ENCODE measurements around the gene TUT4.
"Not testable (repeated sequence)": the region's sequence is repeated elsewhere in the genome, so short reads cannot be mapped to it uniquely, and the experiment has no call there.

TUT4 gene, protein sequence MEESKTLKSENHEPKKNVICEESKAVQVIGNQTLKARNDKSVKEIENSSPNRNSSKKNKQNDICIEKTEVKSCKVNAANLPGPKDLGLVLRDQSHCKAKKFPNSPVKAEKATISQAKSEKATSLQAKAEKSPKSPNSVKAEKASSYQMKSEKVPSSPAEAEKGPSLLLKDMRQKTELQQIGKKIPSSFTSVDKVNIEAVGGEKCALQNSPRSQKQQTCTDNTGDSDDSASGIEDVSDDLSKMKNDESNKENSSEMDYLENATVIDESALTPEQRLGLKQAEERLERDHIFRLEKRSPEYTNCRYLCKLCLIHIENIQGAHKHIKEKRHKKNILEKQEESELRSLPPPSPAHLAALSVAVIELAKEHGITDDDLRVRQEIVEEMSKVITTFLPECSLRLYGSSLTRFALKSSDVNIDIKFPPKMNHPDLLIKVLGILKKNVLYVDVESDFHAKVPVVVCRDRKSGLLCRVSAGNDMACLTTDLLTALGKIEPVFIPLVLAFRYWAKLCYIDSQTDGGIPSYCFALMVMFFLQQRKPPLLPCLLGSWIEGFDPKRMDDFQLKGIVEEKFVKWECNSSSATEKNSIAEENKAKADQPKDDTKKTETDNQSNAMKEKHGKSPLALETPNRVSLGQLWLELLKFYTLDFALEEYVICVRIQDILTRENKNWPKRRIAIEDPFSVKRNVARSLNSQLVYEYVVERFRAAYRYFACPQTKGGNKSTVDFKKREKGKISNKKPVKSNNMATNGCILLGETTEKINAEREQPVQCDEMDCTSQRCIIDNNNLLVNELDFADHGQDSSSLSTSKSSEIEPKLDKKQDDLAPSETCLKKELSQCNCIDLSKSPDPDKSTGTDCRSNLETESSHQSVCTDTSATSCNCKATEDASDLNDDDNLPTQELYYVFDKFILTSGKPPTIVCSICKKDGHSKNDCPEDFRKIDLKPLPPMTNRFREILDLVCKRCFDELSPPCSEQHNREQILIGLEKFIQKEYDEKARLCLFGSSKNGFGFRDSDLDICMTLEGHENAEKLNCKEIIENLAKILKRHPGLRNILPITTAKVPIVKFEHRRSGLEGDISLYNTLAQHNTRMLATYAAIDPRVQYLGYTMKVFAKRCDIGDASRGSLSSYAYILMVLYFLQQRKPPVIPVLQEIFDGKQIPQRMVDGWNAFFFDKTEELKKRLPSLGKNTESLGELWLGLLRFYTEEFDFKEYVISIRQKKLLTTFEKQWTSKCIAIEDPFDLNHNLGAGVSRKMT (N-terminal part only)

DNA sequence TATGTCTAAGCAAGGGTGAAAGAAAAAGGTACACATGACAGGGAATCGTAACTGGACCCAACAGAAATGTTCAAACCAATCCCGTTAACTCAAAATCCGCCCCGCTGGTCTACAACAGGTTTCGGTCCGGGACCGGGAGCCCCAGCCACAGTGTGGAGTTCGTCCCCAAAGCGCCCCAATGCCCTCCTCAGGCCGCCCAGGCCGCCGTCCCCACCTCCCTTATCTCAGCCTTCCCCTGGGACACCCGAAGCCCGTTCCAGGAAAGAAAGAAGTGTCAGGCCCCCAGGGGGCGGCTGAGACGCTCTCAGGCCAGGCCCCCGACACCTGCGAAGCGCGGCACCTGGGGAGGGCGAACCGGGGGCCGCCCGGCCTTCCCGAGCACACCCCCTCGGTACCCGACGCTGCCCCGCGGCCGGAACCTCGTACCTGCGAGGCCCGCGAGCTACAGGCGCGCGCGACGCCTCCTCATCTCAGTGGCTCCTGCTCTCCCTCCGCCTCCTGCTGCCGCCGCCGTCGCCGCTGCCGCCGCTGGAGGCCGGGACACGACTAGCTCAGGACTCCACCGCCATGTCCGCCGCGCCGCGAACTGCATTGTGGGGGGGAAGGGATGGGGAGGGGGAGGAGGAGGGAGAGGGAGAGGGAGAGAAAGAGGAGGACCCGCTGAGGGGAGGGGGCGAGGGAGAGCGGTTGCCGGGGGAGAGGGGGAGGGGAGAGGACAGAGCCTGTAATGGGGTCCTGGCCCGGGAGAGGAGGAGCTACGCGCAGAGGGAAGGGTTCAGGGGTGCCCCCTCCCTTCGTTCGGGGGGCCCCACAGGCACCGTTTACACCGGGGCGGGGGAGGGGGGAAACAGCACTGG, at the start of gene TUT4:
Gene TUT4 (minus strand): TSS at position 588 of the 857 bp plus-strand sequence. CDS start 26,812 bp downstream, outside the sequence.
- peak; percentile 79 for DNase-seq

DNA sequence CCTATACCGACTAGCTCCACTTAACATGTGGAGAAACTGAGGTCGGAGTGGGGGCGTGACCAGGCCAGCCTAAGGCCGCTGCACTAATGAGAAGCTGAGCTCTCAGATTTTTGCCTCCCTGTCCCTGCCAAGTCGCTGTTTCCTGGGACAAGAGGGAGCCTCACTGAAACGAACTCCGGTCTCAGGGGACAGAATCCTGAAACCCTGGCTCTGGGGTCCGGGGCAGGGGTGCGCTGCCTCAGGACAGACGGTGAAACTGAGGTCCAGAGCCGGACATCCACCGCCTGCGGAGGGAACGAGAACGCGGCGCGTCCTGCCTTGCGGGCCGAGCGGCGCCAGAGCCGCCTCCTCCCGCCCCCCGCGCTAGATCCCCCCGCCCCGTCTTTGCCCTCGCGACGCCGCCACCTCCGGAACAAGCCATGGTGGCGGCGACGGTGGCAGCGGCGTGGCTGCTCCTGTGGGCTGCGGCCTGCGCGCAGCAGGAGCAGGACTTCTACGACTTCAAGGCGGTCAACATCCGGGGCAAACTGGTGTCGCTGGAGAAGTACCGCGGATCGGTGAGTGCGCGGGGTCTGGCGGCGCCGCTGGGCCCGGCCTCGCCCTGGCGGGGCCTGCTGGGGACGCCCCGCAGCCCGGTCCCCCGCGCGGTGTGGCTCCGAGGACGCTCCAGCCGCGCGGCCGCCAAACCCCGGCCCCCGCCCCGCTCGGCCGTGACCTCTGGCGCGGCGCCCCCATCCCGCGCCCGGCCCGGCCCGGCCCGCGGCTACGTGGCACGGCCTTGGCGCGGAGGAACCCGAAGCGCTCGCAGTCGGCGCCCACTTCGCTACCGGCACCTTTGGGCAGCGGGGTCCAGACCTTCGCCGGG, 49.3 kb upstream of the TUT4 start, which contains the start of gene GPX7:
Gene GPX7 (plus strand): TSS at position 381 of the 865 bp plus-strand sequence. CDS start 39 bp downstream, at position 420.
- DNase-seq: no peak

DNA sequence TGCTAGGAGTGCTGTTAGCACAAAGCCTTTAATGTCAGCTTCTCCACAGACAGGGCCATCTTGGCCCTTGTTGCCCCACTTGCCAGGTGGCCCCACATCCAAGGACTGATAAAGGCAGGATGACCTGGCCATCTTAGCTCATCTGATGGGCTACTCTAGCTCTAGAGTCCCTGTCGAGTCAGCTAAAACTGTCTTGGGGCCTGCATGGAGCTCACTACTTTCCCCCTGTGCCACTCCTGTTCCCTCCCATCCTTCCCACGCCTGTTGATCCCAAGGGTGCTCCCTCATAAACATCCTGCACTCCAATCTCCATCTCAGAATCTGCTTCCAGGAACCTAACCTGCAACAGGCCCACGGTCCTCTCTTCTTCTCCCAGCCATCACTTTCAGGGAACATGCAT, 48.6 kb upstream of the TUT4 start:
- DNase-seq: no peak

DNA sequence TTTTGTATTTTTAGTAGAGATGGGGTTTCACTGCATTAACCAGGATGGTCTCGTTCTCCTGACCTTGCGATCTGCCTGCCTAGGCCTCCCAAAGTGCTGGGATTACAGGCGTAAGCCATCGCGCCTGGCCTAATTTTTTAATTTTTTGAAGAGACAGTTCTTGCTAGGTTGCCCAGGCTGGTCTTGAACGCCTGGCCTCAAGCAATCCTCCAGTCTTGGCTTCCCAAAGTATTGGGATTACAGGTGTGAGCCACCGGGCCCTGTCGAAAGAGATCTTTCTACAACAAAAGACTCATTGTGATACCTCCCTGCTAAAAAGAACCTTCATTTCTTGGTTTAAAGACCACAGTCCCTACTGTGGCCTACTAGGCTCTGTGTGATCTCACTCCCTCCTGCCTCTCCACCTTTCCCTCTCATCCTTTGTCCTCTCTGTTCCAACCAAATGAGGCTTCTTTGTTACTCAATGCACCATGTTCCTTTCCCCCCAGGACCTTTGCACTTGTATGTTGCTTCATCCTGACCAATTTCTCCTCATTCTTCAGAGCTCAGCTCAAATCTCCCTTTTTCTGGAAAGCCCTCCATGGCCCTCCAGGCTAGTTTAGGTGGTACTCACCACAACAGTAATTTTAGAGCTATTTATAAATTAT, 47.8 kb upstream of the TUT4 start:
- DNase-seq: no peak

DNA sequence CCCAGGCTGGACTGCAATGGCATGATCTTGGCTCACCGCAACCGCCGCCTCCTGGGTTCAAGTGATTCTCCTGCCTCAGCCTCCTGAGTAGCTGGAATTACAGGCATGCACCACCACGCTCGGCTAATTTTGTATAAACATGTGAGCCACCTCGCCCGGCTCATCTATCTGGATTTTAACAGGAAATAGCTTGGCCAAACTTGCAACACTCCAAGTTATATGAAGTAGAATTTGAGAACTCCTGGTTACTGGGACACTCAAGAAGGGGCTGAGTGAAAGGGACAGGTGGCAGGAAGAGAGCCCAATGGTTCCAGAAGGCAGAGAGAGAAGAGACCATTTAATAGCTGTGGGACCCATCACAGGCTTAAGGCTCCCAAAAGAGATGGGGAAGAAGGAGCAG, 46.3 kb upstream of the TUT4 start:
- DNase-seq: no peak

DNA sequence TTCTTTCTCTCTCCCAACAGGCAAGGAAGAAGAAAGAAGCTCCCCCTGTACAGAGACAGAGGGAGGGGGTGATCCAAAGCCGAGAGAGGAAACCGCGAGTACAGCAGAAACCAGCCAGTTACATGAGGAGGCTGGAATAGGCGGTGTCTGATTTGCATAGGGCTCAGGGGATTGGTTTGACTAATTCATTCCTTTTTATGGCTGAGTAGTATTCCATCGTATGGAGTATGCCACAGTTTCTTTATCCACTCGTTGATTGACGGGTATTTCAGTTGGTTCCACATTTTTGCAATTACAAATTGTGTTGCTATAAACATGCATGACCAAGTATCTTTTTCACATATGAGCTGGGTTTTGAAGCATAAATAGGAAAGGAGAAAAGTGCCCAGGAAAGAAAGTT, 45.8 kb upstream of the TUT4 start:
- DNase-seq: no peak

DNA sequence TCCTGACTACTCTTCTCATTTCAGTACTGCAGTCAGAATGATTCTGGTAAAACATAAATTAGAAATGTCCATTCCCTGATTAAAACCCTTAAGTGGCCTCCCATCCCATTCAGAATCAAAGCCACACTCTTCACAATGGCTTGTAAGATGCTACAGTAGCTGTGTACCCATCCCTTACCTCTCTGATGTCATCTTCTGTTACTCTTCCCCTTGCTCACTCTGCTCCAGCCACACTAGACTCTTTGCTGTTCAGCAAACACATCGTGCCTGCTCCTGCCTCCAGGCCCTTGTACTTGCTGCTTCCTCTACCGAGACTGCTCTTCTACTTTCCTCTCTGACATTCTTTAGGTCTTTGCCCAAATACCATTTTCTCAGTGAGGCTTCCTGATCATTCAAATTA, 45.0 kb upstream of the TUT4 start:
- DNase-seq: no peak

DNA sequence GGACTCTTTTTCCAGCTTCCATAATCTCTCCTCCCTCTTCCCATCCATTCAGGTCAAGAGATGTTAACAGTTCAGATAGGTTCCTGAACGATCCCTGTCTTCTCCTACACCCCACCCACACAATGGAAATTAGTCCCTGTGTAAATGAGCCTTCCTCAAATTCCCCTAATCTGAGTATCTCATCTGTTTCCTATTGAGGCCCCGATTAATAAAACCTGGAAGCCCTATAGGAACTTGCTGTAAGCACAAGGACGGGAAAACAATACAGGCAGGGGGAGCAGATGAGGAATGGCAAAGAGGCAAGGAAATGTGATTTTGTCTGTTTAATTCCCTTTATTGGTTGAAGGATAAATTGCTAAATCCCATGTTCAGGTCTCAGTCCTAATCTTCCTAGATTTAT, 42.2 kb upstream of the TUT4 start:
- DNase-seq: no peak

DNA sequence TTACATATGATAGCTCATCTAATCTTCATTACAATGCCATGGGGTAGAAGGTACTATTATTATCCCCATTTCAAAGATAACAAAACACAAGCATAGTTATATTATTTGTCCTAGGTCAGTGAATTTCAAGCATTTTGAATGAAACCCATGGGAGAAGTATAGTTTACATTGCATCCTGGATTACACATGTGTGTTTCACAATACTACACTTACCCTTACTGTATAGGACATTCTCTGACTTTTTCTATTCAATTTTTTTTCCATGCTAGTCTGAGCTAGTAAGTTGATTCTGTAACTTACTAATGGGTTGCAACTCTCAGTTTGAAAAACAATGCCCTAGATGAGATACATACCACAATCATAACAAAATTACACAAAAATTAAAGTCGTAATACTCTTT, 40.6 kb upstream of the TUT4 start:
- DNase-seq: no peak

DNA sequence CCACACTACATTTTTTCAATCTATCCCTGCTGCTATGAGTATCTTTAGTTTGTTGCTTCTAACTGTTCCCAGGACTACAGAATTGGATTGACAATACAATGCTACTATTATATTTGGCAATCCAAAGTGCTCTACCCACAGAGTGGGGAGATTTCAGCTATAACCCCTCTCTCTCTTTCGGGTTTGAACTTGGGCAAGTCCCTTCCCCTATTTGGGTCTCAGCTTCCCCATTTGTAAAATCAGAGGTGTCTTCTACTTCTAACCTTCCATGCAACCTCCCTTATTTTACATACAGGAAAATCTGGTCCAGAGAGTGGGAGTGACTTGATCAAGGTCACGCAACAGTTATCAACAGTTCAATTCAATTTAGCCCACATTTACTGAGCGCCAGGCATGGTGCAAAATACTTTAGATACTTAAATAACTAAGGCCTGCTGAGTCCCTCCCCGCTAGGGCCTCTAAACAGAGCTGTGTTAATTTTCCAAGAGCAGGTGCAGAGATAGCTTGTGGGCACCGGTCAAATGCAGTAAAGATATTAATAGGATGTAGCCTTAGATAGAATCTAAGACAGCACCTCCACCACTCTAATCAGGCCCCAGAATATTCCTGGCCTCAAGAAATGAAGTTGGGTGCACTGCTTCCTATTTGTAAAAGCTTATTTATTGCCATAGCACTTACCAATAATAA, 39.9 kb upstream of the TUT4 start:
- DNase-seq: no peak

DNA sequence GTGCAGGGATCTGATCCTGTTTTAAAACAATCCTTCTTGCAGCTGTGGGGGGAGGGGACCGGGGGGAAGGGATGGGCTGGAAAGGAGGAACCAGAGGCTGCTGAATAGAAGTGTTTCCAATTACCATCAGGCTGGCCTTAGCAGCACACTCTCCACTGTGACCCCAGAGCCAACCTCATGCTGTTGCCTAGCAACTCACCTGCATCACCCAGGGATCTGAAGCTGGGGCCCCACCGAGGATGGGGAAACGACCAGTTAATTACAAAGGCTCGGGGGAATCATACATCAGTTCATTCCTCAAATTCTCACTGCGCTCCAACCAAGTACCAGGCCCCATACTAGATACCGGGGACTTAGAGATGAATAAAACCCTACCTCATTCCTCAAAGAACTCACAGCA, 37.4 kb upstream of the TUT4 start:
- no peak for DNase-seq

DNA sequence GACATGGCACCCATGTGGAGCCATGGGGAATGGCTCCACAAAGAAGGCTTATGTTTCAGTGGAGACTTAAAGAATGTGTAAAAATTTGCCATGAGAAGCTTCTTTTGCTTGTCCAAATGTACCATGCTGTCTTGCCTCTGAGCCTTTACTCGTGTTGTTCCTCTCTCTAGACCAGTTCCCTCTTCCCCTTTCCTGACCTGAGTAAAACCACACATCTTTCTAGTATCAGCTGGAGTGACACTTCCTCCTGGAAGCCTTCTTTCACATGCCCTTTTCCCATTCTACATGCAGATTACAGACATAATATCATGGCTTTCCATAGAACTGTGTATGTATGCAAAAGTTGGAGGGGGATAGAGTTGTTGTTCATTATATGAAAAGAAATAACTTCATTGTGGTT, 35.6 kb upstream of the TUT4 start:
- no peak for DNase-seq

DNA sequence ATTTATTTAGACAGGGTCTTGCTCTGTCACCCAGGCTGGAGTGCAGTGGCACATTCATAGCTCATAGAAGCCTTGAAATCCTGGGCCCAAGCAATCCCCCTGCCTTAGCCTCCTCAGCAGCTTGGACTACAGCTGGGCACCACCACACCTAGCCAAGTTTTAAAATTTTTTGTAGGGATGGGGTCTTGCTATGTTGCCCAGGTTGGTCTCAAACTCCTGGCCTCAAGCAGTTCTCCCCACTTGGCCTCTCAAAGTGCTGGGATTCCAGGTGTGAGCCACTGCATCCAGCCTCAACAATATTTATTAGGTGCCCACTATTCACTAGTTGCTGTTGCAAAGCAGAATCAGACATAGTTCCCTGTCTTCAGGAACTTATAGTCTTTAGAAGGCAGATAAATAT, 35.1 kb upstream of the TUT4 start:
- DNase-seq: no peak

DNA sequence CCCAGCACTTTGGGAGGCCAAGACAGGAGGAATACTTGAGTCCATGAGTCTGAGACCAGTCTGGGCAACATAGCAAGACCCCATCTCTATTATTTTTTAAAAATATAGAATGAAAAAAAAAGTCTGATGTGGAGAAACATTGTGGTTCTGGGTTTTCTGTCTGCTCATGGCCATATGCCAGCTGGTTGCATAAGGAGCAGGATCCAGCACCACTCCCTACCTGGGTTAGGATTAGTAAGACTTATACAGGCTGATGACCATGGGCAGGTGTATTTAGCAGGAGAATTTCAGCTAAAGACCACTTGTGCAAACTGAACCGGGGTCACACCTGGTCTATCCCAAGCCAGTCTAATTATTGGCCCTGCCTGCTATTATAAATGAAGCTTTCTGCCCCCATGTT, 32.6 kb upstream of the TUT4 start:
- no peak for DNase-seq

DNA sequence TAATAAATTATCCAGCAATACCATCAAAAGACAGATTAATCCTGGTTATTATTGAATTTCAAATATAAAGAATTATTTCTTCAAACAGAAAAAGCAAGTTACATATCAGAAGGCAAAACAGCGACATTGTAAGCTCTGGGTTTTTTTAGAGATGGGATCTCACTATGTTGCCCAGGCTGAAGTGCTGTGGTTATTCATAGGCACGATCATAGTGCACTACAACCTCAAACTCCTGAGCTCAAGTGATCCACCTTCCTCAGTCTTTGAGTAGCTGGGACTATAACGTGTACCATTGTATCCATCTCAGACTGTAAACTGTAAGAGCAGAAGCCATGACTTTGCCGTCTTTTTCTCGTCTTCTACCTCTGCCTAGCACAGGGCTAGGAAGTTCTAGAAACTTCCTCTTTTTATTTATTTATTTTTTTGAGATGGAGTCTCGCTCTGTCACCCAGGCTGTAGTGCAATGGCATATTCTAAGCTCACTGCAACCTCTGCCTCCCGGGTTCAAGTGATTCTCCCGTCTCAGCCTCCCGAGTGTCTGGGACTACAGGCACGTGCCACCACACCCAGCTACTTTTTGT, 29.3 kb upstream of the TUT4 start:
- DNase-seq: no peak

DNA sequence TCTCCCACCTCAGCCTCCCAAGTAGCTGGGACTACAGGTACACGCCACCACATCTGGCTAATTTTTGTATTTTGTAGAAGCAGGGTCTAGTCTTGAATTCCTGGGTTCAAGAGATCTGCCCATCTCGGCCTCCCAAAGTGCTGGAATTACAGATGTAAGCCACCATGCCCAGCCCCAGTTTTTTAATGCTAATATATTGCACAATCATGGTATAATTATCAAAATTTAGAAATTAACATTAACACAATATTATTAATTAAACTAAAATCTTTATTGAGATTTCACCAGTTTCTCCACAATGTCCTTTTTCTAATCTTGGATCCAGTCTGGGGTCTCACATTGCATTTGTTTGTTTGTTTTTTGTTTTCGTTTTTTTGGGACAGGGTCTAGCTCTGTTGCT, 27.4 kb upstream of the TUT4 start:
- no peak for DNase-seq

DNA sequence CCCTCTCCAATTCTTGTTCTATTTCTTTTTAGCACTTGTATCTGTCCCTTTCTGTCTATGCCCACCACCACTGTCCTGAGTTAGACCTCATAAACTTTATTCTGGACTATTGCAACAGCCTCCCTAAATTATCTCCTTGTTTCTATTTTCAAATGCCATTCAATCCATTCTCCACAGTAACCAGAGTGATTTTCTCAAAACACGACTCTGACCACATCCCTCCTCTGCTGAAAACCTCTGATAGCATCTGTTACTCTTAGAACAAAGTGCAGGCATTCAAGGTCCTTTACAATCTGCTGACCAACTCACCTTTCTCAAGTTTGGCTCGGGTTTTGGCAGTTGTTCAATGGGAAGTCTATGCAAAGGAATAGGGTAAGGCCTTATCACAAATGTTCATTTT, 26.5 kb upstream of the TUT4 start:
- DNase-seq: no peak

DNA sequence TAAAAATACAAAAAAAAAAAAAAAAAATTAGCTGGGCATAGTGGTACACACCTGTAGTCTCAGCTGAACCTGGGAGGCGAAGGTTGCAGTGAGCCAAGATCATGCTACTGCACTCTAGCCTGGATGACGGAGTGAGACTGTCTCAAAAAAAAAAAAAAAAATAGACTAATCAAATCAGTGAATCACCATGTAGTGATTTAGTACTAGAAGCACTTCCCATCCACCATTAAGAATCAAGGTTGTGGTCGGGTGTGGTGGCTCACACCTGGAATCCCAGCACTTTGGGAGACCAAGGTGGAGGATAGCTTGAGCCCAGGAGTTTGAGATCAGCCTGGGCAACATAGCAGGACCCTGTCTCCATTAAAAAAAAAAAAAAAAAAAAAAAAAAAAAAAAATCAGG, 25.2 kb upstream of the TUT4 start:
- not testable (repeated sequence) for DNase-seq

DNA sequence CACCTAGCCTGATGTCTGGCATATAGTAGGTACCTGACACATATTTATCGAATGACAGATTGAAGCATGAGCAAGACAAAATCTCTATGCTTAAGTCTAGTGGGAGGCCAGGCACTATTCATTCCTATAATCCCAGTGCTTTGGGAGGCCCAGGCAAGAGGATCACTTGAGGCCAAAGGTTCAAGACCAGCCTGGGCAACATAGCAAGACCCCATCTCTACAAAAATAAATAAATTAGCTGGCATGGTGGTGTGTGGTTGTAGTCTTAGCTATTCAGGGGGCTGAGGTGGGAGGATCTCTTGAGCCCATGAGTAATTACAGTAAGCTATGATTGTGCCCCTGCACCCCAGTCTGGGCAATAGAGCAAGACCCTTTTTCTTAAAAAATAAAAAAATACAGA, 23.2 kb upstream of the TUT4 start:
- no peak for DNase-seq

DNA sequence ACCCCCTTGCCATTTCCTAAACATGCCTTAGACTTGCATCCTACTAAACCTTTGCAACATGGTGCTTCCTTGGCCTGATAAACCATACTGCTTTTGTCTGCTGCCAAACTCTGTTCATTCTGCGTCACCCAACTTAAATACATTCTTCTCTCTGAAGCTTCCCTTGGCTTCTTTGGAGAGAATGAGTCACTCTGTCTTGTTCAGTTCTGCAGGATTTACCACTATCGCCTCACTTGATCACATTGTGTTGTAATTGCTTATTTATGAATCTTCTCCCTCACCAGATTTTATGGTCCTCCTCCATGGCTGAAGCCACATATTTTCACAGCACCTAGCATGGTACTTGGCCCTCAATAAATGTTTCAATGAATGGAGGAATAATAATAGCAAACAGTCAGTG, 21.7 kb upstream of the TUT4 start:
- DNase-seq: no peak
